ENCODE results near the gene PEAR1. TPM values are rescaled to one million over a fixed set of nuclear protein-coding genes. Genes with fewer than 3 reads are reported as not detected.

PEAR1 gene
- total RNA-seq, 1 donor from 2014 or later: 19.0 TPM

GRCh38 chr1:156846643-156847042, 46.9 kb upstream of the PEAR1 start:
- no peak overlapping the region for H3K4me3 ChIP-seq (ENCODE audit: low read depth, low read length)
- TF ChIP-seq CTCF (conservative IDR thresholded peaks at IDR 0.05; ENCODE audit: low read depth, low read length): no peak
- DNase-seq (ENCODE audit: low read depth): no peak

GRCh38 chr1:156847591-156848460, 45.7 kb upstream of the PEAR1 start:
- TF ChIP-seq CTCF (conservative IDR thresholded peaks at IDR 0.05; ENCODE audit: low read depth, low read length): no peak
- no peak overlapping the region for H3K4me3 ChIP-seq (ENCODE audit: low read depth, low read length)
- DNase-seq (ENCODE audit: low read depth): no peak

- DNase-seq (ENCODE audit: low read depth): no peak
- TF ChIP-seq CTCF (conservative IDR thresholded peaks at IDR 0.05; ENCODE audit: low read depth, low read length): no peak
- H3K4me3 ChIP-seq (ENCODE audit: low read depth, low read length): no peak overlapping the region
Observed at GRCh38 chr1:156848461-156849150, 44.9 kb upstream of the PEAR1 start.

- TF ChIP-seq CTCF (conservative IDR thresholded peaks at IDR 0.05; ENCODE audit: low read depth, low read length): no peak
- H3K4me3 ChIP-seq (ENCODE audit: low read depth, low read length): no peak overlapping the region
- DNase-seq (ENCODE audit: low read depth): no peak
Observed at GRCh38 chr1:156849151-156849496, 44.4 kb upstream of the PEAR1 start.

GRCh38 chr1:156851779-156852417, 41.6 kb upstream of the PEAR1 start:
- no peak for DNase-seq (ENCODE audit: low read depth)
- no peak for TF ChIP-seq CTCF (conservative IDR thresholded peaks at IDR 0.05; ENCODE audit: low read depth, low read length)

GRCh38 chr1:156852418-156852874, 41.1 kb upstream of the PEAR1 start:
- H3K4me3 ChIP-seq (ENCODE audit: low read depth, low read length): no peak overlapping the region
- DNase-seq (ENCODE audit: low read depth): no peak
- no peak for TF ChIP-seq CTCF (conservative IDR thresholded peaks at IDR 0.05; ENCODE audit: low read depth, low read length)

More at GRCh38 chr1:156851779-156852417, 41.6 kb upstream of the PEAR1 start:
- H3K4me3 ChIP-seq (ENCODE audit: low read depth, low read length): no peak overlapping the region
